NB4 (cell line): ENCODE results near the gene CCDC127.

ENCODE experiments used
- POLR2A ChIP-seq: IDR thresholded peaks from 2 replicates; pipeline ENCODE4 v1.6.1; 2011; ENCODE audit warnings: mild to moderate bottlenecking; ENCODE audit not compliant: insufficient read length; ENCODE audit errors: extremely low read depth
- TF ChIP-seq, protein P1 (sequence below): IDR thresholded peaks from one replicate; pipeline ENCODE4 v1.5.1; 2012; ENCODE audit warnings: low read depth, low read length

DNA sequence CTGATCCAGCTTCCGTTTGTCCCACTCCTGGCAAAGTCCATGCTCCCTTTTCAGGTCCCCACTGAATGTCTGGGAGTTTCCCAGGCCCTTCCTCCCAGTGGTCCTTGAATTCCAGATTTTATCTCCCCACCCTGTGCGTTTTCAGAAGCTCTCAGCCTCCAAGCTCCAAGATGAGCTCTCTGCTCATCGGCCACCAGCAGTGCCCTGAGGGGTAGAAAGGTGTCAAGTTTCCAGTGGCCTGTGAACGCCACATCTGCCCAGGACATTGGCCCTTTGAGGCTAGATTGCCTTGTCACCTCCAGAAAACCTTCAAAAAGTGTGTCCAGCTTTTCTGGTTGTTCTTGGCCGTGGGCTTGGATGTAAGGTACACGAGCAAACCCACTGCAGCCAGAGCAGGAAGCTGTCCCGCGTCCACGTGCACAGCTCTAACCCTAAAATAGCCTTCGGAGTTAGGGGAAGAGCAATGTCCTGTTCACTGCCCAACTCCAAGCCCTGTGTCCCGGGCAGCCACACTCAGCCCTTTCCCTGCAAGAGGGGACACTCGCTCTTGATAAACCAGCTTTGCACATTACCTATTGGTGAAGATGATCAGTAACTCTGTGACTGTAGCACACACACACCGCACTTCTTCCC is 37.6 kb downstream of the CCDC127 start:
- TF ChIP-seq, protein P1, sequence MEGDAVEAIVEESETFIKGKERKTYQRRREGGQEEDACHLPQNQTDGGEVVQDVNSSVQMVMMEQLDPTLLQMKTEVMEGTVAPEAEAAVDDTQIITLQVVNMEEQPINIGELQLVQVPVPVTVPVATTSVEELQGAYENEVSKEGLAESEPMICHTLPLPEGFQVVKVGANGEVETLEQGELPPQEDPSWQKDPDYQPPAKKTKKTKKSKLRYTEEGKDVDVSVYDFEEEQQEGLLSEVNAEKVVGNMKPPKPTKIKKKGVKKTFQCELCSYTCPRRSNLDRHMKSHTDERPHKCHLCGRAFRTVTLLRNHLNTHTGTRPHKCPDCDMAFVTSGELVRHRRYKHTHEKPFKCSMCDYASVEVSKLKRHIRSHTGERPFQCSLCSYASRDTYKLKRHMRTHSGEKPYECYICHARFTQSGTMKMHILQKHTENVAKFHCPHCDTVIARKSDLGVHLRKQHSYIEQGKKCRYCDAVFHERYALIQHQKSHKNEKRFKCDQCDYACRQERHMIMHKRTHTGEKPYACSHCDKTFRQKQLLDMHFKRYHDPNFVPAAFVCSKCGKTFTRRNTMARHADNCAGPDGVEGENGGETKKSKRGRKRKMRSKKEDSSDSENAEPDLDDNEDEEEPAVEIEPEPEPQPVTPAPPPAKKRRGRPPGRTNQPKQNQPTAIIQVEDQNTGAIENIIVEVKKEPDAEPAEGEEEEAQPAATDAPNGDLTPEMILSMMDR, result no peak
- TF ChIP-seq POLR2A, result no peak
